GM19238 (cell line): ENCODE results near the gene ZBTB1.
"Not testable (repeated sequence)": the region's sequence is repeated elsewhere in the genome, so short reads cannot be mapped to it uniquely, and the experiment has no call there.

ENCODE experiments used
- DNase-seq: peaks from one replicate; pipeline ENCODE4 v3.0.0; 2011; ENCODE audit warnings: low spot score; ENCODE audit not compliant: insufficient read length

The ZBTB1 gene

DNA sequence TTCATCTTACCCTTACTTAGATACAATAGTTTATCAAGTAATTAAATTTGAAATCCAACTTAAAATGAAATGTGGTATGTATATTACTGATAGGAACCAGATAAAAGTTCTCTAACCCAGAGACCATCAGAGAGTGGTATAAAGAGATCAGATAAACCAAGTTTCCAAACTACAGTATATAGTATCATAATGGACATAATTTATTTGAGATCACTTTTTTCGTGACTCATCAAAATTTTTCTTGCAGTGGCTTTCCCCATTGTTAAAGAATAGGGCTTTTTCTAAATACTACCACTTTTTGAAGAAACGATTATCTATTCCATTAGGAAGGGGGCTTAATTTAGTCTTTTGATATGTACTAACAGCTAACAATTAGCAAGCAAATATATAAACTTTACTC is 20.8 kb downstream of the ZBTB1 start:
- DNase-seq = no peak

DNA sequence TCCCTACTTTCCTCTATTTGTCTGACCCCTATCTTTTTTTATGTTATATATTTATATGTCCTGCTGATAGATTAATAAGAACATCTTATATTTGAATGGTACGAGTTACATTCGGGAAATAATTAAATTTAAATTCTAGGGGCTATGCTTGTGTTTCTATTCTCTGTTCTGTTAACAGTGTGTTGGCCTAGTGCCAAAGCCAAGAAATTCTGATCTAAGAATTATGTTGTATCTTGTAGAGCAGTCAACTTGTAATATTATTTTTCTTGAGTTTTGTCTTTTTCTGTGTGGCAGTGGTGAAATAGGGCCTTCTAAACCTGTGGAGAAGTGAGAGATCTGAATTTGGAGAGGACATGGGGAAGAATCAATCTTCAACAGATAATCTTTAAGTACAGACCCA is 27.0 kb downstream of the ZBTB1 start:
- DNase-seq = no peak

- DNase-seq = no peak
These were observed 32.1 kb downstream of the ZBTB1 start for GRCh38 chr14:64536488-64537245.

DNA sequence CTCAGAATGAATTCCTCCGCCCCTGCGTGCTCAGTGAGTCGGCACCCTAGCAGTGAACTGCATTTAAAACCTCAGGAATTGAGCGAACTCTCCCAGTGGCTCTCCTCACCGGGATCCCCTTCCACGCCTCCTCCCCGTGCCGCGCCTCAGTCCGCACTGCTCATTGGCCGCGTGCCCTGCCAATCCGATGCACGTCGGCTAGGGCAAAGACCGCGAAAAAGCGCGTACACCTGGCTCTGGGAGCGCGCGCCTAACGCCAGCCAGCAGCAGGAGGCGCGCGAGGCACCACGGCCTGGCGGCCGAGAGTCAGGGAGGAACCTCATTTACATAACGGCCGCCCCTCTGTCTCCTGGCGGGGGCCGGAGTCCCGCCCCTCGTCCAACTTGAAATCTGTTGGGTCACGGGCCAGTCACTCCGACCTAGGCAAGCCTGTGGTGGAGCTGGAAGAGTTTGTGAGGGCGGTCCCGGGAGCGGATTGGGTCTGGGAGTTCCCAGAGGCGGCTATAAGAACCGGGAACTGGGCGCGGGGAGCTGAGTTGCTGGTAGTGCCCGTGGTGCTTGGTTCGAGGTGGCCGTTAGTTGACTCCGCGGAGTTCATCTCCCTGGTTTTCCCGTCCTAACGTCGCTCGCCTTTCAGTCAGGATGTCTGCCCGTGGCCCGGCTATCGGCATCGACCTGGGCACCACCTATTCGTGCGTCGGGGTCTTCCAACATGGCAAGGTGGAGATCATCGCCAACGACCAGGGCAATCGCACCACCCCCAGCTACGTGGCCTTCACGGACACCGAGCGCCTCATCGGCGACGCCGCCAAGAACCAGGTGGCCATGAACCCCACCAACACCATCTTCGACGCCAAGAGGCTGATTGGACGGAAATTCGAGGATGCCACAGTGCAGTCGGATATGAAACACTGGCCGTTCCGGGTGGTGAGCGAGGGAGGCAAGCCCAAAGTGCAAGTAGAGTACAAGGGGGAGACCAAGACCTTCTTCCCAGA is 35.9 kb downstream of the ZBTB1 start, which contains the start of gene HSPA2:
Gene HSPA2, plus strand, starts transcription at position 534 of the 995 bp plus-strand sequence. Its CDS starts 109 bp downstream, at position 643.
- DNase-seq = peak; percentile 88

DNA sequence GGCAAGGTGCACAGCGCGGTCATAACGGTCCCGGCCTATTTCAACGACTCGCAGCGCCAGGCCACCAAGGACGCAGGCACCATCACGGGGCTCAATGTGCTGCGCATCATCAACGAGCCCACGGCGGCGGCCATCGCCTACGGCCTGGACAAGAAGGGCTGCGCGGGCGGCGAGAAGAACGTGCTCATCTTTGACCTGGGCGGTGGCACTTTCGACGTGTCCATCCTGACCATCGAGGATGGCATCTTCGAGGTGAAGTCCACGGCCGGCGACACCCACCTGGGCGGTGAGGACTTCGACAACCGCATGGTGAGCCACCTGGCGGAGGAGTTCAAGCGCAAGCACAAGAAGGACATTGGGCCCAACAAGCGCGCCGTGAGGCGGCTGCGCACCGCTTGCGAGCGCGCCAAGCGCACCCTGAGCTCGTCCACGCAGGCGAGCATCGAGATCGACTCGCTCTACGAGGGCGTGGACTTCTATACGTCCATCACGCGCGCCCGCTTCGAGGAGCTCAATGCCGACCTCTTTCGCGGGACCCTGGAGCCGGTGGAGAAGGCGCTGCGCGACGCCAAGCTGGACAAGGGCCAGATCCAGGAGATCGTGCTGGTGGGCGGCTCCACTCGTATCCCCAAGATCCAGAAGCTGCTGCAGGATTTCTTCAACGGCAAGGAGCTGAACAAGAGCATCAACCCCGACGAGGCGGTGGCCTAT is 36.8 kb downstream of the ZBTB1 start:
- no peak for DNase-seq

- DNase-seq = no peak
These were observed 37.6 kb downstream of the ZBTB1 start for GRCh38 chr14:64541972-64542835.

GRCh38 chr14:64542836-64543201 is 38.2 kb downstream of the ZBTB1 start:
- DNase-seq = no peak

DNA sequence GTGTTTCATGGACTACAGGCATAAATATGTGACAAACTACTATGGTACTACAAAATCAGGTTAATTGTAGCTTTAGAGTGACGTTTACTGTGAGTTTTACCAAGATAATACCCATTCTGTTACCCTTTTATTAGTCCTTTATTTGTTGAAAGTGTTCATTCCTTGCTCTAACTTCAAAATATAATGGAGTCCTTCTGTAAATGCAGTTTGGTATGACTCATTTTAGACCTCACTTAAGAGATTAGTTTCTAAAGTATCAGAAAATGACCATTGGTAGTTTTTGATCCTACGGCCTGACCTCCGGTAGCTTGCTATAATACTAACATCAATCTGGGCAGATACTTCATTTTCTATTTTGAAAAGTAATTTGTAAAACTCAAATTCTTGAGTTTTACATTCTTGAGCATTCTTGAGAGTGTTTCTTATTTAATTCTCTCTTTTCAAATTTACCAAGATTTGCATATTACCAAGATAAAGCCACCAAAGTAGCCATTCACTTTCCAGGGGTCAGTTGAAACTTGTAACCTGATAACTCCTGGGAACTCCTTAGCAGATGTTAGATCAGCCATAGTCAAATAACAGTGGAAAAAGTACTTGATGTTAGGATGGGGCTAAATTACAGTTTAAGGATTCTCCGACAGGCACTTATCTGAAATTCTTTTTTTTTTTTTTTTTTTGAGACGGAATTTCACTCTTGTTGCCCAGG is 40.2 kb downstream of the ZBTB1 start:
- no peak for DNase-seq

GRCh38 chr14:64549016-64549415 is 44.4 kb downstream of the ZBTB1 start:
- no peak for DNase-seq

- peak; percentile 26 for DNase-seq
These were observed 45.4 kb downstream of the ZBTB1 start, which contains the start of gene PPP1R36 for GRCh38 chr14:64549791-64550620. TSS of gene PPP1R36 (plus strand) at chr14:64549961. CDS start at chr14:64549998, 37 bp downstream.

DNA sequence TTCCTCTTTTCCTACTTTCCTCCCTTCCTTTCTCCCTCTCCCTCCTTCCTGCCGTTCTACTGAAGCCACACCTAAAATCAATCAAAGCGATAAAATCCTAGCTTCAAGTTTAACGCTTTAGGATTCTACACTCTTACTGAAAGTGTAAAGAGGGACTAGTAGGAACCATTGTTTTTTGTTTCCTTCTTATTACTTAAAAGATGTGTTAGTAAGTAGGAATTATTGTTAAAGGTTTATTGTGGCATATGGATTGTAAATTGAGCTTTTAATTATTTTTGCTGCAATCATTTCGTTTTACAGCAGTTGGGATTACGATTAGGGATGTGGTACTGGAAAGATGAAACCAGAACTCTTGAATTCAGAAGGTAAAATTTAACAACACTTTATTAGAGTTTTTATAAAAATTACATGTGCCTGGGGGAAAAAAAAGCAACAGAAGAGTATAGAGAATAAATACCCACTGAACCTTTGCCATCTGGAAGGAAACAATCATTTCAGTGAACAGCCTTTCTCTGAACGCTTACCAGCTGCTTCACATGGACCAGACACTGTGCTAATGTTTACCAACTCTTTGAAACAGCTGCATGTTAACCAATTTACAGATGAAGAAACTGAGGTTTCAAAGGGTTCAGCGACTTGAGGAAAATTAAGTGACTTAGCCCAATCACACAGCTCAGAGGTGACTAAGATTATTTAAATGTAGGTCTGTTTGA is 46.2 kb downstream of the ZBTB1 start:
- no peak for DNase-seq

DNA sequence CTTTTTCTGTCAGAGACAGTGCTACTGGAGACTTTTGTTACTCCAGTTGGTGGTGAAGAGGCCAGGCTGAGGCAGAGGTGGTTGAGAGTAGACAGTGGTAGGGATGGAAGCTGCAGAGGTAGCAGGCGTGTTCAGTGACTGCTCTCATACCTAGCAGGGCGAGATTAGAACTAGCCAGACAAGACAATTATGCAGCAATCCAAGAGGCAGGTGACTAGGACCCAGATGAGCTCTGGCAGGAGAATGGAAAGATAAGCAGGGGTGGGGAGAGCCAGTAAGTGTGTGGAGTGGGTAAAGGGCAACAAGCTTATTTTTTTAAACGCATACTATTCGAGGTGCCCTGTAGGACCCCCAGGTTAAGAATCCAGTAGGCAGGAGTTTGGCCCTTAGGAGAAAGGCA is 50.0 kb downstream of the ZBTB1 start:
- DNase-seq = no peak

DNA sequence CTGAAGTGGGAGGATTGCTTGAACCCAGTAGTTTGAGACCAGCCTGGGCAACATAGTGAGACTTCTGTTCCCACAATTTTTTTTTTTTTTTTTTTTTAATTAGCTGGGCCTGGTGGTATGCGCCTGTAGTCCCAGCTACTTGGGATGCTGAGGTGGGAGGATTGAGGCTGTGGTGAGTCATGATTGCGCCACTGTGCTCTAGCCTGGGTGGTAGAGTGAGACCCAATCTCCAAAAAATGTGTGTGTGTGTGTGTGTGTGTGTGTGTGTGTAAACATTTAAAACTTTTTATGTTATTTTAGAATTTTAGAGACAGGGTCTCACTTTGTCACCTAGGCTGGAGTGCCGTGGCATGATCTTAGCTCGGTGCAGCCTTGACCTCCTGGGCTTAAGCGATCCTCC is 52.0 kb downstream of the ZBTB1 start:
- DNase-seq = no peak

GRCh38 chr14:64558216-64558615 is 53.6 kb downstream of the ZBTB1 start:
- not testable (repeated sequence) for DNase-seq

DNA sequence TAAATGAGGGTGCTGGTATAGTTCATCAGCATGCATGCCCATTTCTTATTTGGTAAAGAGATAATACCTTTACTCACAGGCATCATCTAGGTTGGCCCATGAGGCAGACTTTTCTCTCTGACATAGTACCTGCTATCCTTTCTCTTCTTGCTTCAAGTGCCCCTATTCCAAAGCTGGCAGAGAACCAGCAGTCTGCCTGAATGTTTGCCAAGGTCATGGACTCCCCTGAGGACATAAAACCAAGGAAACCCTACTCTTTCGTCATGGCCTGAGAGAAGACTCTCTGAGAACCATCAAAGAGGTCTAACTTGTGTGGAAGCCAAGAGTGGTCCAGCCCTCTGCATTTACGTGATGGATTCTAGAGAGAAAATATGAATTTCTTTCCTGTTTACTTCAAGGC is 57.1 kb downstream of the ZBTB1 start:
- DNase-seq = no peak

DNA sequence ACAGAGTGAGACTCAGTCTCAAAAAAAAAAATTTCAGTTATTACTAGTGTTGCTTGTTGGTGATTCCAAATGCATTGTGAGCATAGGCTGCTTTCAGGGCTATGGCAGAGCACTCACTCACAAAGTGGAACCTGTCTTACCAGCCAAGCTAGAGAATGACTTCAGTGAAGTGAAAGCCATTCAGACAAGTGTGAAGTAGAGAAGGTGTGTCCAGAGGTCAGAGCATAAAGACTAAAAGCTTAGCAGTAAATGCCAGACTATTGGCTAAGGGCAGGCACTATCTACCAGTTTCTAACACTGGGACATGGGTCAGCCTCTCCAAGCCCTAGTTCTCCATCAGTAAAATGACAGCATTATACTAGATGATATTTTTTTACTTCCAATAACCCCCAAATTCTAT is 57.9 kb downstream of the ZBTB1 start:
- DNase-seq = no peak

DNA sequence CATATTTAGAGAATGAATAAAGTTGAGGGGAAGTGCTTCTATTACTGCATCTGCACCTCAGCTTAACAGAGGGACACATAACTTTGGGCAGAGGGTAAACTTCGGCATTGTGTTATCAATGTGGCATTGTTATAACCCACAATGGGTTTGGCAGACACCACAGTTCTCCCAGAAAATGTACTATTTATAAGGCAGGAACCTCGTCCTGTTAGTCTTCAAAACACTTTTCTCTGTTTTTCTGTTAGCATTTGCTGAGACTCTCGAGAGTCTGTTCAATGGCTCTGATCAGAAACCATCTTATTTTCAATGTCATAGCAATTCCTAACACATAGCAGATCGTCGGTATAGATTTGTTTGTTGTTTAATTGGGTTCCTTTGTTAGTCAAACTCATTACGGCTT is 59.1 kb downstream of the ZBTB1 start:
- DNase-seq = no peak

DNA sequence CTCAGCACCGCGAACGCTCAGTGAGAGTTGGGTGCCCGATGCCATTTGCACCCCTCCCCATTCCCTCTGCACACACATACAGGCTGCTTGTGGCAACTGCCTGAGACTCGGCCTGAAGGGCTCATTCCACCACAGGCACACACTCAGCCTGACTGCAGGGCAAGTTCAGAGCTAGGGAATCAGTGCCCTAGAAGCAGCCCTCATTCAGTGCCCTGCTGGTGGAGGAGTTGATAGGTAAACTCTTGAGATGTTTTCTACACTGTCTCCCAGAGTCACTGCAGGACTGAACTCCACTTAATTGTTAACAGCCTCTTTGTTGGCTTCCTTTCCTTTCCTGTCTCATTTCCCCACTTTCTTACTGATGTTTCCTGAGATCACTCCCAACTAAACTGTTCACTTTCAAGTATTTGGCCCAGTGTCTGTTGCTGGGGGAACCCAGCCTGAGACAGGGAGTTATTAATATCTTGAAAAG is 62.1 kb downstream of the ZBTB1 start:
- DNase-seq = no peak
